HG03139 (cell line): ENCODE measurements around the gene DDX5.
A peak's percentile ranks its signal among the peaks of the same experiment; 100 is the strongest.

Source experiments
- ATAC-seq: cut with Tn5 transposase; IDR thresholded peaks from one replicate; pipeline ENCODE4 v1.9.1; 2021; ENCODE audit not compliant: unreplicated experiment

DDX5 gene

DNA sequence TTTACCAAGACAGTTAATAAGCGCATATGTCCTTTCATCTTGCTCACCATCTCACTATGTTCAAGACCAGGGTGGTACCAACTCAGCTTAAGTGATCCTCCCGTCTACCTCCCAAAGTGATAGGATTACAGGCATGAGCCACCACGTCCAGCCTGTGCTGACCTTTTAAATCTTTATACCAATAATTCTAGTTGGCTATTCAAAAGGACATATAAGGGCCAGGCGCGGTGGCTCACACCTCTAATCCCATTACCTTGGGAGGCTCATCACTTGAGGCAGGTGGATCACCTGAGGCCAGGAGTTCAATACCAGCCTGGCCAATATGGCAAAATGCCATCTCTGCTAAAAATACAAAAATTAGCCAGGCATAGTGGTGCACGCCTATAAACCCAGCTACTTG is 3.1 kb upstream of the DDX5 start:
- no peak for ATAC-seq

DNA sequence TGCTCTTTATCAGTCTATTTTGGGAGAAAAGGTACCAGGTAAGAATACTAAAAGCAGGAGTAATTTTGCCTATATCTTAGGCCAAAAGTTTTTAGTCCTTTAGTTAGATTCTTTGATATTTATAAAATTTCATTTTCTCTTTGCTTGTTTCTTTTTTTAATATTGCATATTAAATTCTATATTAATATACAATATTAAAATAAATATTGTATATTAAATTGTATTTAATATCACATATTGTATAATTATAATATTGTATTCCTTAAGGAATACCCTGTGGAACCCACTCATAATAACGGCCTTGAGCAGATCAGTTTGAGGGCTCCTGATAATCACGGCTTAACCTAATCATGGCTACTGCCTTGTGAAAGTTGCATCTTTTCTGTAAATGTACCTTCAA is 2.6 kb upstream of the DDX5 start:
- no peak for ATAC-seq

DNA sequence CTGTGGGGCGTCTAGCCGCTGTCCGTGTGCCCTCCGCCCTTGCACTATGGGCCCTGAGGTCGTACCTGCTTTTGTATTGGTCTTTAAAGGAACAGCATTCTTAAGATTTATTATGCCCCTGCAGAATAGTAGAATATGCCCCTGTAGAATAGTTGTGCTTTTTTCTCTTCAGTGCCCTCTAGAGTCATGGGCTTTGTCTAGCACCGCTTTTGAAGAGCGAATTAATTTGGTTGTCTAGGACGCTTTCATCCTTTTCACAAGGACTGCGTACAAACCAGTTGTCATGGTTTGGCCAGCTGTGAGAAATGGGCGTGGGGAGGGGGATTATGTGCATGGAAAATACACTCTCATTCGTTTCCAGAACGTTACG is 1.3 kb upstream of the DDX5 start:
- ATAC-seq, result no peak

DNA sequence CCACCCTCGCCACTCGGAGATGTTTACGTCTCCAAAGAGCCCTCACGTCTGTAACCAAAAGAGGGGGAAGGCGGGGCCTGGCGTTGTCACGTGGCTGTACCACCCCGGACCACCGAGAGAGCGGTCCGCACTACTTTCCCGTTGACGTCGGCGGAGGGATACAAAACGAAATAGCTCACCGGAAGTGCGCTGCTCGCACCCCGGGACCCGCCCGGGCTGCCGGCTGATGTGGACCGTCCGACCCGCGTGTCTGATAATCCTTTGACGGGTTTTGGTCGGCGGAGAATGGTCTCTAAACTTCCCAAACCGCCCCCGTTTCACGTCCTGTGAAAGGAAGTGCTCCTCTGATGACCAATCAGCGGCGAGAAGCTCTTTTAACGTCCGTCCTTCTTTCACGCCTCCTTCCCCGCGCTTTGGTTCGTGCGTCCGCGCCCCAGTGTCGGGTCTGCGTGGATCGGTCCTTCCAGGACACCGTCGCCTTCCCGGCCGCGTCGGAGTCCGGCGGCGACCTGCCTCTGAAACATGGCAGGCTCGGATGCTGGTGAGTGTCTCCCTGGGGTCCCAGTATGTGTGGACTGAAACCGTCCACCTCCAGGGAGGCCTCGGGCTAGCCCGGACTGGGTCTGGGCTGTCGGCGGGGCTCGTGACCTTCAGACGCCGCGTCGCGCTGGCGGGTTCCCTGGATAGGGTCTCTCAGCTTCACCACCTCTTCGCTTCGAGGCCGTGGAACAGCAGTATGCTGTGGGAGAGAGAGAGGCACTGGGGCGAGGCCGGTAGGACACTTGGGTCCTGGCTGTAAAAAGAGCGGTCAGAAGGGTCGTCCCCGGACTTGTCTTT is 705 bp upstream of the DDX5 start, which contains the start of gene CEP95:
CEP95 (plus strand) TSS at position 402 of the 837 bp plus-strand sequence; CDS start at position 523, 121 bp downstream.
- ATAC-seq, result peak; percentile 57

DNA sequence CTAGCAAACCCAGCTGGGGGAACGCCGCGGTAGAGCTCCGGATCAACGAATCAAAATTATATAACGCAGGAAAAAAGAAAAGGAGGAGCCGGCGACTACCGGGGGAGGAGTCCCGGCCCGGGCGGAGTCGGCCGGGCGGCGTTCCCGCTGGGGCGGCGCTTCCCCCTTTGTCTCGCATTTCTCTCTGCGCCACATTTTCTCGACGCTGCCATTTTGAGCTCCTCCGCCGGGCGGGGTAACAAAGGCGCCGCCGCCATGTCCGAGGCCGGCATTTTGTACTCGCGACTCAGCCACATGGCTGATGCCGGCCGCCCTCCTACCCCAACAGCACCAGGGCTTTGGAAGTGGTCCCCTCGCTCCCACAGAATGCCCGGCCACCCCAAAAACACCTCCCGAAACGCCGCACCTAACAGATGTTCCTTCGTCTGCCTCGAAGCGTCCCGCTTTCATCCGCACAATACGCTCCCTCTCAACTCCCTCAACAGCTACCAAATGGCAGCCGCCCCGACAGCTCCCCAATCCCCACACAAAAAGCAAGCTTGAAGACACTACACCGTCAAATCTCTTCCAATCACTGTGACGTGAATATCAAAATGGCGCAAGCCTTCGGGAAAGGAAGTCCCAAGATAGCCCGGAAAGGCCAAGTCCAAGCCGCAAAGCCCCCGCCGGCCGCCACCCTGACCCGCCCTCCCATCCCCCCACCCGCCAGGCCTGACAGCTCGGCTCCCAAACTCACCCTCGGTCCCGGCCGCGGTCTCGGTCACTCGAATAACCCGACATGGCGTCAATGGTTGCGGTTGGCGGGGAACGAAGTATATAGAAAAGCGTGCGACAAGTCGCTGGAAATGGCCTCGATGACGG is 519 bp downstream of the DDX5 start:
- ATAC-seq, result no peak

DNA sequence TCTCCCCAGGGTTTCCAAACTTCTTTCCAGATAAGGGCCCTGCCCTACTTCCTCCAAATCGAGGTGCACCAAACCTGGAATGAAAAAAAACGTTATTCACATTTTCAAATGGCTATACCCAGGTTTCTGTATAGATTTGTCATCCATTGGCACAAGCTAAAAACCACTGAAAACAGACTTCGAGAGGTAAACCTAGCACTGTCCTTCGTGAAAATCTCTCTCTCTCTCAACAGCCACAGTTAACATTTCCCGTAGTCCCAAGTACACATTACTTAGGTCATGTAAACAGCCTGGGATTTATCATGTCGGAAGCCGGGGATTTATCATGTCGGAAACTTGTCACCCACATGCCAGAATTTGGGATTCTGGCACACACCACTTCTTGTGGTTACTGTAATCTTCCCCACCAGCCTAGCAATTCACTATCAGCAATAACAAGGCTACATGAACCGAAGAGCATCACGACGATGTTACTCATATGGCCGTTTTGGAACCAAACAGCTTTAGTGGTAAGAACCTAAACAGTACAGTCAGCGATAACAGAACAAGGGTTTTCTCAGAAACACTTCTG is 1.2 kb downstream of the DDX5 start:
- ATAC-seq, result no peak

DNA sequence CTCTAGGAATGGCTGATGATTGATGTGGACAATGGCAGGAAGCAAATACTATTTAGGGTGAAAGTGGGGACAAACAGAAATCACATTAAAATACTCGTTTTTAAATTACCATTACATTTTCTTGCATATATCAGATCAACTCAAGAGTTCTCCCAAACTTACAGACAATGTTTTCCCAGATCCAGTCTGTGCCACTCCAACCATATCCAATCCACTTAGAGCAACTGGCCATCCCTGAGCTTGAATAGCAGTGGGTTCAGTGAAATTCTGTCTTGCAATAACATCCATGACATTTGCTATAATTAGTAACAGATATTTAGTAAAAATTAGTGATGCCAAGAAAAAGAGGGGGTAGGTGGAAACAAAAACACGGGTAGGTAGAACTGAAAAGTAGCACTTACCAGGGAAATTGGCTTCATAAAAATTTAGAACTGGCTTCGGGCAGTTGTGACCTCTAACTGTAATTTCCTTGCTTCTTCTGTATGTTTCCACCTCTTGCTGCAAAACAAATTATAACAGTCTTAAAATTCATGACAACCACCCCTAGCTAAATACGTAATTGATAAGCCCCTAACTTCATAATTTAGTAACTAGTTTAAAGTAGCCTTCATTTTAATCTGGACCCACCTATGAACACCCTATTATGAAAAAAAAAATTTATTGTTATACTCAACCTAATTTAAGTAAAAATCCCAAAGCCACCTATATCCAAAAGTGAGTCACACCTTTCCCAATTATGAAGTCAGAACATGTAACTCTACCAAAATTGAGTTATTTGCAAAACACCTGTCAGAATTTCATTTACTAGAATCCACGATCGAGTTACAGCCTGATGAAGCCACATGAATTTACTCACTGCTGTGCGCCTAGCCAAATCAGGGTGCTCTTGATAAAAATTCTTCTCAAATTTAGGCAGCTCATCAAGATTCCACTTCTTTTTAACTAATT is 2.0 kb downstream of the DDX5 start:
- ATAC-seq, result no peak

DNA sequence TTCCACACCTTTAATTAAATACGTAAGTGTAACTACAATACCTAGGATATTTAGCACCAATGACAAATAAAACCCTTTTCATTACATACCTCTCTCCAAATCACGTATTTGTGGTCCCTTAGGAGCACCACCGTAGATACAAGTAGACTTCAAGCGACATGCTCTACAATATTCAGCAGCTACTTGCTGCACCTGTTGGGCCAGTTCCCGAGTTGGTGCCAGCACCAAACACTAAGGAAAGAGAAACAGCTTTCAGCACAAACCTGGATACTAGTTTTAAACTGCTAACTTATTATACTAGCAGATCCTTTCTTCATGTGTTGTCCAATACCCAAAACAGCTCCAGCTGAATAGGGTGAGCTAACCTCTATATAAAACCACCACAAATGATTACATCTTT is 2.7 kb downstream of the DDX5 start:
- no peak for ATAC-seq

DNA sequence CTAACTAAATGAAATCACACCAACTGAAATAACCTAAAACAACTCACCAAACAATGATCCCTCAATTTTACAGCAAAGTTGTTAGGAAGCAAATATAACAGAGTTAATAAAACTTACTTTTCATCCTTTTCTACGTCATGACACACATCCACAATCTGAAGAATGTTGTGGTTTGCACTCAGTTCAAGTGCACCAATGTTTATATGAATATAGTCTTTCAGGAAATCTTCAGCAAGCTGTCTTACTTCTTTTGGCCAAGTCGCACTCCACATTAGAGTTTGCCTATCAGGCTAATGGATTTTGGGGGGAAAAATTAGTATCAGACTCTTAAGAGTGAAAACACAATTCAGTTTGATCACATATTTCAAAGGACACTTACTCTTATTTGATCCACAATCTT is 3.3 kb downstream of the DDX5 start:
- ATAC-seq, result no peak

DNA sequence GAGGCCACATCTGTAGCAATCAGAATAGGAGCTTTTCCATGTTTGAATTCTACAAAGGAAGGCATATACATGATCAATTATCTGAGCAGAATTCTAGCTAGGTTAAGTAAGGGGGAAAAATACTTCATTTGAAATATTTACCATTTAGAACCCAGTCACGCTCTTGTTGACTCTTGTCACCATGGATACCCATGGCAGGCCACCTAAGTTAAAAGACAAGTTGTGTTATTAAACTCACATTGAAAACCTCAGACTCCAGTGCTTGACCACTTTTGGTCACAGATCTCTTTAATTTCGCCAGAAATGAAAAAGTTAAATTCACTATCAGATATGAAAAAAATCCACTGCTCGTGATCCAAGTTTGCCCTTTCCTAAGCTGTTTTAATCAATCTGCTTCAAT is 4.1 kb downstream of the DDX5 start:
- ATAC-seq, result no peak

DNA sequence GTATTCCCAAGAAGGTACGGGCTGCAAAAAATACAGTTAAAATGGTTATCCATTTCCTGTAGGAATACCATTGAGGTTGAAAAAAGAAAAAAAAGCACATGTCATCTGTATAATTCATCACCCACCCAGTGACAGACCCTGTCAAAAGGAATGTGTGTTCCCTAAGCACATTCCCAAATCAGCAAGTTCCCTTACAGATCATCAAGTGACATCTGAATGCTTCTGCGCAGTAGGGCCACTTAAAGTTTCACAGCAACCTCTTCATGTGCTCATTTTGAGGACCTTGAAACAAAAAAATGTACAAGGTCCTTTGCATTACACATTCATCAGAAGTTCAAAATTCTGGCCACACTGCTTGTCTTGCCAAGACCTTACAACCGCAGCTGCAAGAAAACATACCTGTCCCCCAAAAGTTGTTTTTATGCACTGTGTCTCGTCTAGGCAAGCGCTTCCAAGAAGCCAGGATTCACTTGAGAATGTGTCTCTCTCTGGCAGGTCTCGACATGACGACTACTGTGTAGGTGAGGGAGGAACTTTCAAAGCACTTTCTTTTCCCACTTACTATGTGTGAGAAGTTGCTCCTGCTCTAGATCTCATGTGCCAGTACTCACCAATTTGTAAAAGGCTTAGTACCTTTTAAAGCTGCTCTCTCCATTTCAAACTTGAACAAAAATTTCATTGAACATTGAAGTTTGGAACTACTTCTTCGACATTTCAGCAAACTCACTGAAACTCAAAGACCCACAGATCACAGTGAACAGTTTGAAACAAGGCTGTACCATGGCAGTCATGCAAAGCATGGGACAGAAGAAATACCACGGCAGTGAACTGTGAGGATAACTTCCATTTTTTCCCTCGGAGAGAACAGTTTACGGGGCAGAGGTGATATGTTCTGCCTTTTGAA is 5.0 kb downstream of the DDX5 start:
- no peak for ATAC-seq

DNA sequence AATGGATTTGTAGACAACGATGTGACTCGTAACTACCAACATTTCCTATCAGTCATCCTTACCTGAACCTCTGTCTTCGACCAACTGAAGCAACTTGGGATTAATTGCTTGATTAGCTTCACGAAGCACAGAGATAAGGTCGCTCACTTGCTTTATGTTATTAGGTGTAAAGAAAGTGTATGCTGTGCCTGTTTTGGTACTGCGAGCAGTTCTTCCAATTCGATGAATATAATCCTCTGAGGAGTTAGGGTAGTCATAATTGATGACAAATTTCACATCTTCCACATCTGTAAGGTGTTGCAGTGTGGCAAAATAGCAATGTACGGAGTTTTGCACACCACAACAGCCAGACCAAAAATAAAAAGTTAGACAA is 5.6 kb downstream of the DDX5 start:
- no peak for ATAC-seq

DNA sequence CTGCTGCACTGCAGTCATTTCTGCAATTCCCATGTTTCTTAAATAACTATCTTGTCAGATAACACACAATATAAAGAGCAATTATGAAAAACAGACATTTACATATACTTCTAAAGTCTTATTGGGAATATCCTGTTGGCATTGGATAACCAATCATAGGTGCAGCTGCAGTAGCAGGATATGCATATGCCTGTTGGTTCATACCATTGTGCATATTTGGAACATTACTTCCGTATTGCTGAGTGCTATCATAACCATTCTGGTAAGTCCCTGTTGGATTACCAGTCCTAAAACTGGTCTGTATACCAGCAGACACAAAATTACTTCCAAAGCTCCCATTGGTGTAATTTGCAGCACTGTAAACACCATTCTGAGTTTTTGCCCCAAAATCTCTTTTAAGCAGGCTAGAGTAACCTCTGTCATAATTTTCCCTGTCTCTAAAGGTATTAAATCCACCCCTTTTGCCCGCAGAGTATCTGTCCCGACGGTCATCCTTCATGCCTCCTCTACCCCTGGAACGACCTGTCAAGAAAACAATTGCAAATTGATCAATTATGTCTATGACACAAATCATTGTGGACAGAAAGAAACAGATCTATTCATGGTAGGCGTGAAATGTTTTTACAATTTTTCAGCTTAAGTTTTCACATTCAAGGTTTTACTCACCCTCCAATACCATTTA is 6.1 kb downstream of the DDX5 start:
- no peak for ATAC-seq

DNA sequence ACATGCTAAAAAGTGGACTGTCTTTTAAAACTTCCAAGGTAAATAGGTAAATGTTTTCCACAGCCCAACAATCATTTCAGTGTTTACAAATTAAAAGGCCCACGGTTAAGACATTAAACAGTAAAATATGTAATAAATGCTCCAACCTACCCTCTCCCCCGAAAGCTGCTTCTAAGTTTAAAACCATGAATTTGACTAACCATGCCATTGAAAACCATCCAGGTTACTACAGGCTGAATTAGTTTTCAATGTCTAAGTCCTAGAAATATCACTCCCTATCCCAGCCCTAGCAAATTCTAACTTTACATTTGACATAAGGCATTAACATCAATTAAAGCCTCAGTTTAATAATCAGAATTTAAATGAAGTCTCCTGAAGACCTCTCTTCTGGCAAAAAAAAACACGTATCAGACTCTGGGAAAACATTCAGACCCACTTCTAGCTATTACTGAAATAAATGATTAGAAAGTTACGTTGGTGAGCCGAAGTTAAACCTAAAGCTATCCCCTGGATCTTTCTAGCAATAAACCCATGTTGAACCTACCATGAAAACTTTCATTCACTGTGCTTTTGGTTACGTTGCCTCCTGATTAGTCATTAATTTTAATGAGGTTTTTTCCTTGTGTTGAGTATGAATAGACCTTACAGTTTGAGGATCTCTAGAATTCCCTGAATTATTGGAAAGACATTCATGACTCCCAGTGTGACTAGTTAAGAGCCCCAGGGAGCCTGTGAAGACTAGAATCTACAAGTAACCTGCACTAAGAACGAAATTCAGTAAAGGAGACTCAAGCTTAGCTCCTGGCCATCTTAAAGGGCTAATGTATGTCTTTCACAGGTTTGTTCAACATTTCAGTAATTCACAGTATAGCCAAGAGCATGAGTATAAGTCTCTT is 7.5 kb downstream of the DDX5 start:
- no peak for ATAC-seq

DNA sequence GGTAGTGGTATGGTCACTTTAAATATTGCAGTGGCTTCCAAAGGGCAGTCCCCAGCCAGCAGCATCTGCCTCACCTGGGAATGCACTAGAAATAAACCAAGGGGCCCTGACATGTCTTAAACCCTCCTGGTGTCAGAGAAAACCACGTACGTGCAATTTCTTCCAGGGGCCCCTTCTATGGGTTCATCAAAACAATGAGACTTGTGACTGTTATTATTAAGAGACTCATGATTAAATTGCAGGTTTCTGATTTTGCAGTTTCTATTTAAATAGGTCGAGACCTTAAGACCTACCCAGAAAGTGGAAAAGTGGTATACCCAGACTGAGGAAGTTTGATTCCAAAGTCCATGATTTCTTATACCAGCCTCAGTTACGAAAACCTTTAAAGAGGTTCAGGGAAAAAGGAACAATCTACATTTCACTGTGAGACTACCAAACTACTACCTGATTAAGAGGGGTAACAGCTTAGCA is 8.5 kb downstream of the DDX5 start:
- ATAC-seq, result no peak

DNA sequence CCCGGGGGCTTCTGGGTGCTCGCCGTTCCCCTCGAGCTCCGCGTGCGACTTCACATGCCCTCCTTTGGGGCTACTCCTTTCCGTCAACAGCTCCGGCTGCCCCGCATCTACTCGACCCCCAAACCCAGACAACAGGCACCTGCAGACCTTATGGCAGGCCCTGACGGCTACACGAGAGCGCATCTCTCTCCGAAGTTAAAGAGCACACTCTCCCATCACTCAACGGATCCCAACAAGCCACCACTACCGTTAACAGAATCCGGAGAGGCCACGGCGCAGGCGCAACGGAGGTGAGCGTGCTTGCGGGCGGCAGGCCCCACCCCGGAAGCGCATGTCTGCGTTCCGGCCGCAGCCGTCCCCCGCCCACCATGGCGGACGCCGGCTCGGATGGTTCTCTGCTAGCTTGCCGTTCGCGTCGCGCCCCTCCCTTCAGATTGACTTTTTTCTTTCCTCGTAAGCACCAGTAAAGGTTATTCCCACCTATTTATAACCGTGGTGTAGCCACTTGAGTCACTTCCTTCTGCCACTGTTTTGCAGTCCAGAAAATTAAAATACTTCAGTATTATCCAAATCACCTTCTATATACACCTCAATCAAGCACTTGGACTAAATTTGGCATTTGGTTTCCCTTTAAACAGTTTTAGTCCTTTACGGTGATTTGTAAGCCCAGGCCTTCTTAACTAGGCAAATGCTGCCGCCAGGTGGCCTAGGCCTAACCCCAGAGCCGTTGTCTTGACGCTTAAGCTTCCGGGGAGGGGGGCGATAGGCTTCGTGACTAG is 9.1 kb downstream of the DDX5 start, which contains the start of gene POLG2:
POLG2 (minus strand) TSS at position 269 of the 779 bp plus-strand sequence; CDS start at position 183, 86 bp downstream.
- ATAC-seq, result peak; percentile 73

DNA sequence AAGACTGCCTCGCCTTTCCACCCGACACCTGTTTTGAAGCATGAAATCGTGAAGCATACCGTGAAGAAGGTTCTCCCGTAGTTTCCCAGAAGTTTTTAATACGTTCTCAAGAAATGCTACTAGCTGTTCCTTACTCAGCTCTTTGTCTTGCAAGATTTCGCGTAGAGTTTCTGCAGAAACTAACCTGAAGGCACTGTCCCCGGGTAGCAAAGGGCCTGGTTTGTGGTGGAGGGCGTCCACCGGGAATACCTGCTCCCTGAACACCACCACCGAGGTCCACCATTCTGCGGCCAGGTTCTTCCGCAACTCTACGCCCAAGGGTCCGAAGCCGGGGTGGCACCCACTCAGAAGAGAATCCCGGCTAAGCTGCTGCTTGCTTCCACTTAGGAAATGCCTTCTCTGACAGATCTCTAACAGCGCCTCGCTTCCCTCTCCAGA is 9.7 kb downstream of the DDX5 start:
- no peak for ATAC-seq
